DOHH2 (cell line): ENCODE measurements around the gene SLC15A1.

ENCODE experiments used
- H3F3A ChIP-seq: fragments of 200-600 bp; sonication (generic), shearing (Covaris generic); 2 replicates; pipeline ENCODE4 v1.6.0; 2016; ENCODE audit warnings: antibody characterized with exemption, mild to moderate bottlenecking; ENCODE audit not compliant: control insufficient read depth, insufficient read depth
- H3K27ac ChIP-seq: fragments of 200-600 bp; sonication (generic); 2 replicates; pipeline ENCODE4 v1.5.1; 2014; ENCODE audit warnings: low read depth, mild to moderate bottlenecking, low read length, moderate library complexity
- H3K27me3 ChIP-seq: fragments of 200-600 bp; sonication (generic); 2 replicates; pipeline ENCODE4 v1.6.1; 2014; ENCODE audit warnings: mild to moderate bottlenecking, low read length, mixed read lengths; ENCODE audit not compliant: control insufficient read depth
- H3K36me3 ChIP-seq: fragments of 200-600 bp; sonication (generic); 2 replicates; pipeline ENCODE4 v1.6.1; 2014; ENCODE audit warnings: mild to moderate bottlenecking, low read length, moderate library complexity, mixed read lengths; ENCODE audit not compliant: control insufficient read depth
- H3K4me1 ChIP-seq: fragments of 200-600 bp; sonication (generic); 2 replicates; pipeline ENCODE4 v1.6.1; 2014; ENCODE audit warnings: mild to moderate bottlenecking, low read length, mixed read lengths; ENCODE audit not compliant: control insufficient read depth
- H3K4me2 ChIP-seq: fragments of 200-600 bp; sonication (generic); 2 replicates; pipeline ENCODE4 v1.6.0; 2014; ENCODE audit warnings: mild to moderate bottlenecking, low read length, moderate library complexity
- H3K4me3 ChIP-seq: fragments of 200-600 bp; sonication (generic); 2 replicates; pipeline ENCODE4 v1.5.1; 2014; ENCODE audit warnings: mild to moderate bottlenecking, low read length, mixed read lengths
- H3K79me2 ChIP-seq: fragments of 200-600 bp; sonication (generic); 2 replicates; pipeline ENCODE4 v1.6.1; 2014; ENCODE audit warnings: mild to moderate bottlenecking, low read length, mixed read lengths; ENCODE audit not compliant: control insufficient read depth
- H3K9me2 ChIP-seq: fragments of 200-600 bp; sonication (generic); replicated peaks from 2 replicates; pipeline ENCODE4 v1.6.1; 2014; ENCODE audit warnings: mild to moderate bottlenecking, low read length, mixed read lengths; ENCODE audit not compliant: control insufficient read depth
- H3K9me3 ChIP-seq: fragments of 200-600 bp; sonication (generic); 2 replicates; pipeline ENCODE4 v1.6.1; 2014; ENCODE audit warnings: antibody characterized with exemption, low read length, mixed read lengths; ENCODE audit not compliant: control insufficient read depth, insufficient read depth
- H4K20me1 ChIP-seq: fragments of 200-600 bp; sonication (generic); 2 replicates; pipeline ENCODE4 v1.6.0; 2014; ENCODE audit warnings: low read depth, mild to moderate bottlenecking, antibody characterized with exemption, low read length, moderate library complexity; ENCODE audit not compliant: control insufficient read depth, insufficient read depth
- EZH2phosphoT487 ChIP-seq: fragments of 200-600 bp; sonication (generic); IDR thresholded peaks from 2 replicates; pipeline ENCODE4 v1.6.1; 2017; ENCODE audit warnings: borderline replicate concordance, mild to moderate bottlenecking, antibody characterized with exemption, low read length, moderate library complexity, mixed read lengths
- TF ChIP-seq, protein P1 (sequence below): fragments of 200-600 bp; sonication (generic); IDR thresholded peaks from one replicate; pipeline ENCODE4 v1.5.1; 2014; ENCODE audit warnings: antibody characterized with exemption, mild to moderate bottlenecking, low read depth, low read length; ENCODE audit not compliant: poor library complexity, severe bottlenecking

SLC15A1 gene

GRCh38 chr13:98783856-98784478, 31.5 kb upstream of the SLC15A1 start:
- no peak overlapping the region for H3K27ac ChIP-seq
- no peak for TF ChIP-seq EZH2phosphoT487
- TF ChIP-seq, protein P1, sequence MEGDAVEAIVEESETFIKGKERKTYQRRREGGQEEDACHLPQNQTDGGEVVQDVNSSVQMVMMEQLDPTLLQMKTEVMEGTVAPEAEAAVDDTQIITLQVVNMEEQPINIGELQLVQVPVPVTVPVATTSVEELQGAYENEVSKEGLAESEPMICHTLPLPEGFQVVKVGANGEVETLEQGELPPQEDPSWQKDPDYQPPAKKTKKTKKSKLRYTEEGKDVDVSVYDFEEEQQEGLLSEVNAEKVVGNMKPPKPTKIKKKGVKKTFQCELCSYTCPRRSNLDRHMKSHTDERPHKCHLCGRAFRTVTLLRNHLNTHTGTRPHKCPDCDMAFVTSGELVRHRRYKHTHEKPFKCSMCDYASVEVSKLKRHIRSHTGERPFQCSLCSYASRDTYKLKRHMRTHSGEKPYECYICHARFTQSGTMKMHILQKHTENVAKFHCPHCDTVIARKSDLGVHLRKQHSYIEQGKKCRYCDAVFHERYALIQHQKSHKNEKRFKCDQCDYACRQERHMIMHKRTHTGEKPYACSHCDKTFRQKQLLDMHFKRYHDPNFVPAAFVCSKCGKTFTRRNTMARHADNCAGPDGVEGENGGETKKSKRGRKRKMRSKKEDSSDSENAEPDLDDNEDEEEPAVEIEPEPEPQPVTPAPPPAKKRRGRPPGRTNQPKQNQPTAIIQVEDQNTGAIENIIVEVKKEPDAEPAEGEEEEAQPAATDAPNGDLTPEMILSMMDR: no peak
- no peaks in the 10 kb centered on the region for H4K20me1 ChIP-seq
- H3K9me2 ChIP-seq: no peaks in the 10 kb centered on the region
- no peaks in the 10 kb centered on the region for H3K36me3 ChIP-seq
- H3K4me1 ChIP-seq: no peaks in the 10 kb centered on the region
- H3K4me3 ChIP-seq: no peak overlapping the region
- no peaks in the 10 kb centered on the region for H3F3A ChIP-seq
- H3K79me2 ChIP-seq: no peaks in the 10 kb centered on the region
- H3K27me3 ChIP-seq: no peaks in the 10 kb centered on the region
- H3K4me2 ChIP-seq: no peak overlapping the region
- H3K9me3 ChIP-seq: no peaks in the 10 kb centered on the region

DNA sequence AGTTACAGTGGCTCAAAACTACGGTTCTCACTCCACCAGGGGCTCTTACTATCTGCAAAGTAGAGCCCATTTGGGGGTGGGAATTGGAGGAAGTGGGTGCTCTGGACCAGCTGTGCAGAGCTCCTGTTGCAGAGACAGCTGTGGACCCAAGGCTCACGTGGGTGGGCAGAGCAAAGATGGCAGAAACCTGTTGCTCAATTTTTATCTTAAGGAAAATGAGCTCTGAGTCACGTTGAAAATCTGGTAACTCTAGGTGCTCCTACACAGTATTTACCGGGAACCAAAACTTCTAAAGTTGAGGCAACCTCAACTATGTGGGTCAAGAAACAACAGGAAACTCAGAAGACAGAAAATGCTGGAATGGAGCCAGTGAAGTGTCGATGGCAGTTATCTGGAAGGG, 30.2 kb upstream of the SLC15A1 start:
- no peaks in the 10 kb centered on the region for H3F3A ChIP-seq
- no peaks in the 10 kb centered on the region for H3K4me1 ChIP-seq
- no peaks in the 10 kb centered on the region for H3K9me3 ChIP-seq
- TF ChIP-seq, protein P1: no peak
- no peak for TF ChIP-seq EZH2phosphoT487
- H4K20me1 ChIP-seq: no peaks in the 10 kb centered on the region
- H3K79me2 ChIP-seq: no peaks in the 10 kb centered on the region
- no peaks in the 10 kb centered on the region for H3K27me3 ChIP-seq
- no peak overlapping the region for H3K27ac ChIP-seq
- H3K9me2 ChIP-seq: no peaks in the 10 kb centered on the region
- no peak overlapping the region for H3K4me2 ChIP-seq
- no peaks in the 10 kb centered on the region for H3K36me3 ChIP-seq
- no peak overlapping the region for H3K4me3 ChIP-seq

DNA sequence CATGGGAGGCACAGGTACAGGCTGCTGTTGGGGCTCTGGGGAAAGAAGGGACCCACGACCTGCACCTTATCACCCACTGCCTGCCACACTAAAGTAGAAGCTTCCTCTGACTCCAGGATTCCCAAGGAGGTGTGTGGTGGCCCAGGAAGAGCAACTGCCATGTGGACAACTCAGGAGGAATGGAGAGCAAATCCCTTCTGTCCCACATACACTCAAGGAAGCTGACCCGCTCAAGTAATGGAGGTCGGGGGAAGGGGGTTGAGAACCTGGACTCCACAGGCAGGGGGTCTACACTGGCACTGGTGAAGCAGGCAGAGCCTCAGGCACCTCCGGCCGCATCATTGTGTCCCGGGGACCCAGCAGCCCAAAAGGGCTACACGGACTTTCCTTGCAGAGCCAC, 29.4 kb upstream of the SLC15A1 start:
- H4K20me1 ChIP-seq: no peaks in the 10 kb centered on the region
- no peak overlapping the region for H3K4me2 ChIP-seq
- TF ChIP-seq EZH2phosphoT487: no peak
- TF ChIP-seq, protein P1: no peak
- no peaks in the 10 kb centered on the region for H3K27me3 ChIP-seq
- no peaks in the 10 kb centered on the region for H3K4me1 ChIP-seq
- no peak overlapping the region for H3K27ac ChIP-seq
- no peaks in the 10 kb centered on the region for H3F3A ChIP-seq
- H3K79me2 ChIP-seq: no peaks in the 10 kb centered on the region
- no peaks in the 10 kb centered on the region for H3K36me3 ChIP-seq
- no peak overlapping the region for H3K4me3 ChIP-seq
- no peaks in the 10 kb centered on the region for H3K9me3 ChIP-seq
- no peaks in the 10 kb centered on the region for H3K9me2 ChIP-seq

DNA sequence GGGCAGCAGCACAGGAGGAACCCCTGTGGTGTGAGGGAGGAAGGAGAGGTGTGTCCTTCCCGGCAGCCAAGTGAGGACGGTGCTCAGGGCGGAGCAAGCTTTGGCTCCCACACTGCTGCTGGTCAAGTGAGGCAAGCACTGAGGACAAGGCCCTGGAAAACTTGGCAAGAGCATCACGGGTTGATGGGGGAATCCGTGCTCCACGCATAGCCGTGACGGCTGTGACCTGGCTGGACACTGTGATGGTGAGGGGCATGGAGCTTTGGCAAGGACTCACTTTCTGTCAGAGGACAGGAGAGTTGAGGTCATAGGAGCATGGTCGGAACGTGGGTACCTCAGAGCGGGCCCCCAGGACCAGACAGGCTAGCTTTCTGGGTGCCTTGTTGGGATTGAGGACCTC, 29.0 kb upstream of the SLC15A1 start:
- Histone ChIP-seq H3K27me3 (no peaks in the 10 kb centered on the region), H3F3A (no peaks in the 10 kb centered on the region), H3K4me2 (no peak overlapping the region), H3K9me2 (no peaks in the 10 kb centered on the region), H3K36me3 (no peaks in the 10 kb centered on the region), H3K4me1 (no peaks in the 10 kb centered on the region), H3K79me2 (no peaks in the 10 kb centered on the region), H3K4me3 (no peak overlapping the region), H3K27ac (no peak overlapping the region), H3K9me3 (no peaks in the 10 kb centered on the region), H4K20me1 (no peaks in the 10 kb centered on the region)
- TF ChIP-seq EZH2phosphoT487: no peak
- TF ChIP-seq, protein P1: no peak
